SHP77 (cell line): ENCODE measurements around the gene PRPS2.

Source experiments
- DNase-seq, 2 experiments: peaks; one replicate each; lab custom pipeline; 2025; lab: John Stamatoyannopoulos, UW

PRPS2 gene

GRCh38 chrX:12817528-12817927, 26.3 kb downstream of the PRPS2 start:
- no peak for DNase-seq

- no peak for DNase-seq
Observed at GRCh38 chrX:12819222-12819621, 28.0 kb downstream of the PRPS2 start.

GRCh38 chrX:12820737-12821136, 29.5 kb downstream of the PRPS2 start:
- DNase-seq, result no peak

GRCh38 chrX:12824944-12825343, 33.7 kb downstream of the PRPS2 start:
- no peak for DNase-seq

- no peak for DNase-seq
Observed at GRCh38 chrX:12825801-12826200, 34.6 kb downstream of the PRPS2 start.

GRCh38 chrX:12843061-12843667, 52.0 kb downstream of the PRPS2 start:
- DNase-seq, result no peak

GRCh38 chrX:12843668-12844279, 52.6 kb downstream of the PRPS2 start:
- DNase-seq, result no peak

GRCh38 chrX:12844319-12844718, 53.1 kb downstream of the PRPS2 start:
- DNase-seq, result no peak

- no peak for DNase-seq
Observed at GRCh38 chrX:12865359-12865758, 74.1 kb downstream of the PRPS2 start.

GRCh38 chrX:12866451-12867377, 75.5 kb downstream of the PRPS2 start, which contains the start of gene TLR7:
TLR7 (plus strand) TSS chrX:12867072; CDS start chrX:12867579, 507 bp downstream.
- no peak for DNase-seq

- no peak for DNase-seq
Observed at GRCh38 chrX:12867685-12868084, 76.5 kb downstream of the PRPS2 start.

- DNase-seq, result no peak
Observed at GRCh38 chrX:12868747-12869146, 77.5 kb downstream of the PRPS2 start.

GRCh38 chrX:12871257-12871656, 80.0 kb downstream of the PRPS2 start:
- DNase-seq, result no peak

GRCh38 chrX:12872741-12873140, 81.5 kb downstream of the PRPS2 start:
- DNase-seq, result no peak
